Inferior parietal cortex (tissue), 1 donor: ENCODE results near the gene PHRF1.
A peak's percentile ranks its signal among the peaks of the same experiment; 100 is the strongest.

Experiments used
- DNase-seq: peaks from one replicate; pipeline ENCODE4 v3.0.0-alpha.2; 2016; ENCODE audit errors: extremely low spot score

The PHRF1 gene

GRCh38 chr11:556662-557256 lies 19.5 kb upstream of the PHRF1 start:
- DNase-seq = no peak

- no peak for DNase-seq
These were observed 18.7 kb upstream of the PHRF1 start for GRCh38 chr11:557328-558132.

GRCh38 chr11:558503-558902 lies 17.8 kb upstream of the PHRF1 start:
- no peak for DNase-seq

GRCh38 chr11:559020-559620 lies 17.1 kb upstream of the PHRF1 start:
- no peak for DNase-seq

GRCh38 chr11:559712-560304 lies 16.5 kb upstream of the PHRF1 start:
- no peak for DNase-seq

- DNase-seq = peak; percentile 75
These were observed 15.7 kb upstream of the PHRF1 start, which contains the start of the genes LMNTD2 and RASSF7 for GRCh38 chr11:560305-561147. Gene LMNTD2, minus strand, starts transcription at chr11:560738. Its CDS starts 22 bp downstream, at chr11:560716. Gene RASSF7, plus strand, starts transcription at chr11:560970. Its CDS starts 799 bp downstream, at chr11:561769.

- DNase-seq = no peak
These were observed 14.9 kb upstream of the PHRF1 start for GRCh38 chr11:561148-562003.

- no peak for DNase-seq
These were observed 14.1 kb upstream of the PHRF1 start for GRCh38 chr11:562046-562645.

GRCh38 chr11:563066-563811 lies 13.0 kb upstream of the PHRF1 start:
- no peak for DNase-seq

- DNase-seq = no peak
These were observed 12.3 kb upstream of the PHRF1 start for GRCh38 chr11:563812-564578.

GRCh38 chr11:565921-566509 lies 10.3 kb upstream of the PHRF1 start:
- DNase-seq = no peak

GRCh38 chr11:567011-567628 lies 9.2 kb upstream of the PHRF1 start:
- no peak for DNase-seq

- no peak for DNase-seq
These were observed 8.5 kb upstream of the PHRF1 start for GRCh38 chr11:567629-568292.

- peak; percentile 80 for DNase-seq
These were observed 7.7 kb upstream of the PHRF1 start for GRCh38 chr11:568306-569157.

GRCh38 chr11:569158-569885 lies 6.9 kb upstream of the PHRF1 start:
- DNase-seq = no peak

GRCh38 chr11:571802-572185 lies 4.5 kb upstream of the PHRF1 start:
- no peak for DNase-seq
